ENCODE measurements around the gene CHAF1A.

Gene CHAF1A

DNA sequence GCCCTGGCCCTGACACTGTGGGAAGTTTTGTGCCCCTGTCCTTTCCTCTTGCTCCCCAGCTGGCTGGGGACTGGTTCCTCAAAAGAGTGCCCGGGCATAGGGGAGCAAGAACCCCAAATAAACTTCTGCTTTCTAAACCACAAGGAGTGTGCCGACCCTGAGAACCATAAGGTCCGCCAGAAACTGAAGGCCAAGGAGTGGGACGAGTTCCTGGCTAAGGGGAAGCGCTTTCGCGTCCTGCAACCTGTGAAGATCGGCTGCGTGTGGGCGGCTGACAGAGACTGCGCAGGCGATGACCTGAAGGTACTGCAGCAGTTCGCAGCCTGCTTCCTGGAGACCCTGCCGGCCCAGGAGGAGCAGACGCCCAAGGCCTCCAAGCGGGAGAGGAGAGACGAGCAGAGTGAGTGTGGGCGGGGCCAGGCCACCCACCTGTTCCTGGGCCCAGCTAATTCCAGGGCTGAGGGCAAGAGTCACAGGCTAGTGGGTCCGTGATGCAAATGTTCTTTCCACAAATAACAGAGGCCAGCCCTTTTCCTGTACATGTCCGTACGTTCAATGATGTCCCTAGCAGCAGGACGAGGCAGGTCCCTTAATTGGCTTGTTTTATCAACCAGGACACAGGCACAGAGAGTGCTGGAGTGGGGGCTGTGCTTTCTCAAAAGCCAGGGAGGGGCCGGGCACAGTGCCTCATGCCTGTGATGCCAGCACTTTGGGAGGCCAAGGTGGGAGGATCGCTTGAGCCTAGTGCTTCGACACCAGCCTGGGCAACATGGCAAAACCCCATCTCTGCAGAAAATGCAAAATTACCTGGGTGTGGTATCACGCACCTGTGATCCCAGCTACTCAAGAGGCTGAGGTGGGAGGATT lies 29.6 kb downstream of the CHAF1A start:
- H3K36me3 ChIP-seq (ENCODE audit: control insufficient read depth, insufficient read depth, low read length): peaks cover 87% of the 10 kb centered on the region

DNA sequence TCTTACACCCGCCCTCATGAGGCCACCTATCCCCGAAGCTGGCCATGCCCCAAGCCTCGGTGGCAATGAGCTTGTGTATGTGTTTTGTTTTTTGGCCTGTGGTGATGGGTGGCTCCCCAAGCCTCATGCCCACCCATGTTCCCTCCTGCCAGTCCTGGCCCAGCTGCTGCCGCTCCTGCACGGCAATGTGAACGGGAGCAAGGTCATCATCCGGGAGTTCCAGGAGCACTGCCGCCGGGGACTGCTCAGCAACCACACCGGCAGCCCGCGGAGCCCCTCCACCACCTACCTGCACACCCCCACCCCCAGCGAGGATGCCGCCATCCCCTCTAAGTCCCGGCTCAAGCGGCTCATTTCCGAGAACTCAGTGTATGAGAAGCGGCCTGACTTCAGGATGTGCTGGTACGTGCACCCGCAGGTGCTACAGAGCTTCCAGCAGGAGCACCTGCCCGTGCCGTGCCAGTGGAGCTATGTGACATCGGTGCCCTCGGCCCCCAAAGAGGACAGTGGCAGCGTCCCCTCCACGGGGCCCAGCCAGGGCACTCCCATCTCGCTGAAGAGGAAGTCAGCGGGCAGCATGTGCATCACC lies 30.6 kb downstream of the CHAF1A start:
- Histone ChIP-seq H3K36me3 (ENCODE audit: control insufficient read depth, insufficient read depth, low read length) (peaks cover 94% of the 10 kb centered on the region), H3K4me1 (ENCODE audit: control insufficient read depth, insufficient read depth, low read length) (no peaks in the 10 kb centered on the region), H3K4me3 (ENCODE audit: low read depth, low read length) (no peak overlapping the region), H3K9me3 (ENCODE audit: control insufficient read depth, insufficient read depth, low read length) (no peaks in the 10 kb centered on the region), H3K9ac (ENCODE audit: low read depth, low read length) (no peak overlapping the region), H3K27me3 (ENCODE audit: control insufficient read depth, insufficient read depth, low read length) (no peaks in the 10 kb centered on the region), H3K27ac (ENCODE audit: low read depth, low read length) (no peak overlapping the region)

More for the DNA sequence above, 29.6 kb downstream of the CHAF1A start:
- H3K27me3 ChIP-seq (ENCODE audit: control insufficient read depth, insufficient read depth, low read length): no peaks in the 10 kb centered on the region
- no peaks in the 10 kb centered on the region for H3K4me1 ChIP-seq (ENCODE audit: control insufficient read depth, insufficient read depth, low read length)
- no peak overlapping the region for H3K4me3 ChIP-seq (ENCODE audit: low read depth, low read length)
- H3K27ac ChIP-seq (ENCODE audit: low read depth, low read length): no peak overlapping the region
- H3K9me3 ChIP-seq (ENCODE audit: control insufficient read depth, insufficient read depth, low read length): no peaks in the 10 kb centered on the region
- no peak overlapping the region for H3K9ac ChIP-seq (ENCODE audit: low read depth, low read length)

DNA sequence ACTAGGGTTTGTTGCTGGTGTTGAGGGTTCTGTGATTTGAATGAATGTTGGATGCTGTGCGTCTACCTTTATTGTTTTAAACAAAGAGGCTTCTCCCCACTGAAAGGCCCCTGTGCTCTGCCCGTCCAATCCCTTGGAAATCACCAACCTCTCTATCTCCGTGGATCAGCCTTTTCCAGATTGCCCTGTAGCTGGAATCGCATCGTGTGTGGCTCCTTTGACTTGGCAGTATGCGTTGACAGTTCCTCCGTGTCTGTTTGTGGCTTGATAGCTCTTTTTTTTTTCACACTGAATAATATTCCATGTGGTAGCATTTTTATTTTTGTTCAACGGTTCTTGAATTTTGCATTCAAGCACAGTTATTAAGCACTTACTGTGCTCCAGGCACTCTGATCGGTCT lies 32.0 kb downstream of the CHAF1A start:
- Histone ChIP-seq H3K27me3 (ENCODE audit: control insufficient read depth, insufficient read depth, low read length) (no peaks in the 10 kb centered on the region), H3K27ac (ENCODE audit: low read depth, low read length) (no peak overlapping the region), H3K4me3 (ENCODE audit: low read depth, low read length) (no peak overlapping the region), H3K9ac (ENCODE audit: low read depth, low read length) (no peak overlapping the region), H3K4me1 (ENCODE audit: control insufficient read depth, insufficient read depth, low read length) (no peaks in the 10 kb centered on the region), H3K36me3 (ENCODE audit: control insufficient read depth, insufficient read depth, low read length) (peaks cover 92% of the 10 kb centered on the region), H3K9me3 (ENCODE audit: control insufficient read depth, insufficient read depth, low read length) (no peaks in the 10 kb centered on the region)

DNA sequence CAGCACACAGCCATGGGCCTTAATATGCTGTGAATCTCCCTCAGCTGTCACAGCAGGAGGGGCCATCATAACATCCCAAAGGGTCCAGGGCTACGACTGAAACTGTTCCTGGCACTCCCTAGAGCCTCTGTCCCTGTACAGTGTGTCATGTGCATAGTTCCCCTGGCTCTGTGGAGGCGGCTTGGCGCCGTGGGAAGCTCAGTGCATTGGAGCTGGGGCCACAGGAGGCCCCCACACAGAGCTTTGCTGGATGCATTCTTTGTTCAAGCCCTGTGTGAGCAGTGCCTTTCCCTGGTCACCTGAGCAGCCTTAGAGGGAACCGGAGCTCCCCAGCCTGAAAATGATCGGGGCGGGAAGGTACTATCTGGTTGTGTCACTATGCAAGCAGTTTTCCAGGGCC lies 33.8 kb downstream of the CHAF1A start:
- Histone ChIP-seq H3K27ac (ENCODE audit: low read depth, low read length) (no peak overlapping the region), H3K4me3 (ENCODE audit: low read depth, low read length) (no peak overlapping the region), H3K27me3 (ENCODE audit: control insufficient read depth, insufficient read depth, low read length) (no peaks in the 10 kb centered on the region), H3K9ac (ENCODE audit: low read depth, low read length) (no peak overlapping the region), H3K9me3 (ENCODE audit: control insufficient read depth, insufficient read depth, low read length) (no peaks in the 10 kb centered on the region), H3K36me3 (ENCODE audit: control insufficient read depth, insufficient read depth, low read length) (peaks cover 89% of the 10 kb centered on the region), H3K4me1 (ENCODE audit: control insufficient read depth, insufficient read depth, low read length) (no peaks in the 10 kb centered on the region)

DNA sequence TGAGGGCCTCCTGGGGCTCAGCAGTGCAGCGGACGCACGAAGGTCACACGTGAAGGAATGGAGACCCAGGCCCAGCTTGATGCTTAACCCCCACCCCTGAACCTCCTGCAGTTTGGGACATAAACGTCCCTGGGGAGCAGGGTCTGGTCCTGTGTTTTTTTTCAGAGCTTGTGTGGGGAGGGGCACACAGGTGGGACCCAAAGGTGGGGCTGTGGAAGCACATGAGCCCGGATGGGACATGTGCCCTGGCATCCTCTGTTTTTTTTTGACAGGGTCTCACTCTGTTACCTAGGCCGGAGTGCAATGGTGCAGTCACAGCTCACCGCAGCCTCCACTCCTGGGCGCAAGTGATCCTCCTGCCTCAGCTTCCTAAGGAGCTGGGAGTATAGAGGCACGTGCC lies 34.7 kb downstream of the CHAF1A start:
- Histone ChIP-seq H3K27ac (ENCODE audit: low read depth, low read length) (no peak overlapping the region), H3K9ac (ENCODE audit: low read depth, low read length) (no peak overlapping the region), H3K36me3 (ENCODE audit: control insufficient read depth, insufficient read depth, low read length) (peaks cover 86% of the 10 kb centered on the region), H3K4me1 (ENCODE audit: control insufficient read depth, insufficient read depth, low read length) (no peaks in the 10 kb centered on the region), H3K4me3 (ENCODE audit: low read depth, low read length) (no peak overlapping the region), H3K27me3 (ENCODE audit: control insufficient read depth, insufficient read depth, low read length) (no peaks in the 10 kb centered on the region), H3K9me3 (ENCODE audit: control insufficient read depth, insufficient read depth, low read length) (no peaks in the 10 kb centered on the region)

DNA sequence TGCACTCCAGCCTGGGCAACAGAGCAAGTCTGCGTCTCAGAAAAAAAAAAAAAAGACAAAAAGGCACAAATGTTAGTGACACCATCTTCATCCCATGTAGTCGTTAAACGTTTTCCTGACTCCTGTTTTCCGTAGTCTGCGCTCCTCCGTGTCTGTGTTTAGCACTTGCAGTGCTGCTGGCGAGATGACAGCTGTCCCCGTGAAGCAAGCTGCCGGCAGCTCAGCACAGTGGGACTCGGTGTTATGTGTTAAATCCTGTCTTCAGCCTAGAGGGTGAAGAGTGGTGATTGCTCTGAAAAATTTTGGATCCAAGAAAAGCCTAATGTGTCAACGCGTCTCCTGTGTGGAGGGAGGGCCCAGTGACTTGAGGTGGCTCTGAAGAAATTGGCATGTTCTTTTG lies 36.8 kb downstream of the CHAF1A start:
- Histone ChIP-seq H3K36me3 (ENCODE audit: control insufficient read depth, insufficient read depth, low read length) (peaks cover 81% of the 10 kb centered on the region), H3K27me3 (ENCODE audit: control insufficient read depth, insufficient read depth, low read length) (no peaks in the 10 kb centered on the region), H3K4me3 (ENCODE audit: low read depth, low read length) (no peak overlapping the region), H3K9ac (ENCODE audit: low read depth, low read length) (no peak overlapping the region), H3K27ac (ENCODE audit: low read depth, low read length) (no peak overlapping the region), H3K4me1 (ENCODE audit: control insufficient read depth, insufficient read depth, low read length) (no peaks in the 10 kb centered on the region), H3K9me3 (ENCODE audit: control insufficient read depth, insufficient read depth, low read length) (no peaks in the 10 kb centered on the region)

DNA sequence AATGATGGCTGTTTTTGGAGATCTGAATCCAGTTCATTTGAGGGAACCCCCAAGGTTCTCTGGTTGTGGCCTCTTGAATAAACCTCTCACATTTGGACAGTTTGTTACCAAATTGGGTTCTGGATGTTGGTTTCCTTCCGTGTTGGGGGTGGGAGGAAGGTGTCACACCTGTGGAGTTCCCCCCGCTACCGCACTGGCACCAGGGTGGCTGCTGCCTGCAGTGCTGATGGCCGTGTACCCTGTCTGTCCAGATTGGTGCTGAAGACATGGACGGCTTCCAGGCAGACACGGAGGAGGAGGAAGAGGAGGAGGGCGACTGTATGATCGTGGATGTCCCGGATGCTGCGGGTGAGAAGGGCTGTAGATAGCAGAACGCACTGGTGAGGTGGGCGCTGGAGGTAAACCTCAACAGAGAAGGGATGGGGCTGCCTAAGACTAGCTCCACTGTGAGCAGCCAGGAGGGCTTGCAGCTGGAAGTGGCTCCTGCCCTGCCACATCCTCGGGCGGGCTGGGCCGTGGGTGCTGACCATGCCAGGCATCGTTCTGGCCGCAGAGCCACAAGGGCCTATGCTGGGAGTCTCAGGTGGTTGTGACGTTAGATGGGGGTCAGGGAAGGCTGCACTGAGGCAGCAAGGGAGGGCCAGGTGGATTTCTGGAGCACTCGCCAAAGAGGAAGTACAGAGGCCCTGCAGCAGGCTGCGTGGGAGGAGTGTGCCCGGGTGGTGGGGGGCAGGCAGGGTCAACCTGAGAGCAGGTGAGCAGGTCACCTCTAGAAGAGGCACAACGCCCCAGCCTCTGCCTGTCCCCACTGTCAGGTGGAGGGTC lies 39.8 kb downstream of the CHAF1A start:
- Histone ChIP-seq H3K36me3 (ENCODE audit: control insufficient read depth, insufficient read depth, low read length) (peaks cover 80% of the 10 kb centered on the region), H3K27ac (ENCODE audit: low read depth, low read length) (peak overlapping the region; percentile 35)

DNA sequence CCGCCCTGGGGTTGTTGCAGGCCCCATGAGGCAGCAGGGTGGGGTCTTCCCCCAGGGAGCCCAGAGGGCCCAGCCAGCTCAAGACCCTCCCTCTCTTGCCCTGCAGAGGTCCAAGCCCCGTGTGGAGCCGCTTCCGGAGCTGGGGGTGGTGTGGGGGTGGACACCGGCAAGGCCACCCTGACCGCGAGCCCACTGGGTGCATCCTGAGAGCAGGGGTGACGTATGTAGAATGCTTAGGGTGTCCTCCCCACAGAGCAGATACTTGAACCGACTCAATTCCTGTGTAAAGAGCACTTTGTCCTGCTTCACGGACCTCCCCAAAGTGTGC lies 40.3 kb downstream of the CHAF1A start:
- Histone ChIP-seq H3K27ac (ENCODE audit: low read depth, low read length) (no peak overlapping the region), H3K36me3 (ENCODE audit: control insufficient read depth, insufficient read depth, low read length) (peaks cover 81% of the 10 kb centered on the region), H3K9ac (ENCODE audit: low read depth, low read length) (no peak overlapping the region), H3K27me3 (ENCODE audit: control insufficient read depth, insufficient read depth, low read length) (no peaks in the 10 kb centered on the region), H3K9me3 (ENCODE audit: control insufficient read depth, insufficient read depth, low read length) (no peaks in the 10 kb centered on the region), H3K4me1 (ENCODE audit: control insufficient read depth, insufficient read depth, low read length) (no peaks in the 10 kb centered on the region), H3K4me3 (ENCODE audit: low read depth, low read length) (no peak overlapping the region)

More for the DNA sequence above, 39.8 kb downstream of the CHAF1A start:
- no peaks in the 10 kb centered on the region for H3K9me3 ChIP-seq (ENCODE audit: control insufficient read depth, insufficient read depth, low read length)
- no peaks in the 10 kb centered on the region for H3K4me1 ChIP-seq (ENCODE audit: control insufficient read depth, insufficient read depth, low read length)
- no peak overlapping the region for H3K4me3 ChIP-seq (ENCODE audit: low read depth, low read length)
- no peak overlapping the region for H3K9ac ChIP-seq (ENCODE audit: low read depth, low read length)
- H3K27me3 ChIP-seq (ENCODE audit: control insufficient read depth, insufficient read depth, low read length): no peaks in the 10 kb centered on the region

DNA sequence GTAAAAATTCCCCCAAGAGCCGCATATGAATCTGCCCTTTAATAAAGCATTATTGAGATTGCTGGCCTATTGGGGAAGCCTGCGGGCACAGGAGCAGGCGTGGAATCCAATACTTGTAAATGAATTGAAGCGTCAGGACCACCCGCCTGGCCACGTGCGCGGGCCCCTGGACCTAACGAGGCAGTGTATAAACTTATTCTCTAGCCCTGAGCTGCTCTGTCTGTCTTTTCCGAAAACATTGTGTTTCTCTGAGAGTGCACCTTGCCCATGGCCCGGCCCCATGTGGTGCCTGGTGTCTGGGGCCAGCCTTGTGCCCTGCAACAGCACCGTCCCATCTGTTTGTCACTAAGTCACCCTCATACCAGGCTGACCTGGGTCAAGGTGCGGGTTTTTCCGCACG lies 40.7 kb downstream of the CHAF1A start:
- no peak overlapping the region for H3K4me3 ChIP-seq (ENCODE audit: low read depth, low read length)
- H3K36me3 ChIP-seq (ENCODE audit: control insufficient read depth, insufficient read depth, low read length): peaks cover 81% of the 10 kb centered on the region
- no peaks in the 10 kb centered on the region for H3K27me3 ChIP-seq (ENCODE audit: control insufficient read depth, insufficient read depth, low read length)
- H3K4me1 ChIP-seq (ENCODE audit: control insufficient read depth, insufficient read depth, low read length): no peaks in the 10 kb centered on the region
- H3K9ac ChIP-seq (ENCODE audit: low read depth, low read length): no peak overlapping the region
- H3K27ac ChIP-seq (ENCODE audit: low read depth, low read length): no peak overlapping the region
- H3K9me3 ChIP-seq (ENCODE audit: control insufficient read depth, insufficient read depth, low read length): no peaks in the 10 kb centered on the region

DNA sequence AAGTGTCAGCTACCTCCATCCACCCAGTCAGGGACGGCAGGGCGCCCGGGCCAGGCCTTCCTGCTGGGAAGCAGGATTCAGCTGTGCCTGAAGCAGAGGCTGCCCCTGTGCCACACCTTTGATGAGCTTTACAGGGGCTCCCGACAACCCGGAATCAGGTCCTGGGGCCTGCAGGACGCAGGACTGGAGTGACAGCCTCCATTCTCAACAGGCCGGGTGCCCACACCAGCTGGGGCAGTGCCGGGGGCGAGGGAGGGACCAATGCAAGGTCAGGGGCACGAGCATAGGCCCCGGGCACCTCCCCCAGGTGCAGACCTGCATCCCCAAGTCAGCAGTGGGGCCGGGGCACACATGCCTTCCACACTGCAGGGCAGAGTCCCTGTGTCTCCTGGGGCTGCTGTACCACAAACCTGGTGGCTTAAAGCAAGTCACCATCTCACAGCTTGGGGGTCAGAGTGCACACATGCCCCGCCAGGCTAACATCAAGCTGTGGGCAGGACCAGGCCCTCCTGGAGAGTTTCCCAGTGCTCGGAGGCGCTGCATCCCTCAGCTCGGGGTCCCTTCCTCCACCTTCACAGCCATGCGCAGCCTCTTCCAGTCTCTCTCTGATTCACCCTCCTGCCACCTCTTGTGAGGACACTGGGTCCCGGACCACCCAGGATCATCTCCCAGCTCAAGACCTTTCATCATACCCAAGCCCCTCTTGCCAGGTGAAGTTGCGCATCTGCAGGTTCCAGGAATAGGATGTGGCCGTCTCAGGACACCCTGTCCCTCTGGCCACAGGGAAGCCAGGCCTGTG lies 41.7 kb downstream of the CHAF1A start:
- peaks cover 81% of the 10 kb centered on the region for H3K36me3 ChIP-seq (ENCODE audit: control insufficient read depth, insufficient read depth, low read length)
- H3K27ac ChIP-seq (ENCODE audit: low read depth, low read length): peak overlapping the region; percentile 18

More for the DNA sequence above, 41.7 kb downstream of the CHAF1A start:
- Histone ChIP-seq H3K4me1 (ENCODE audit: control insufficient read depth, insufficient read depth, low read length) (no peaks in the 10 kb centered on the region), H3K4me3 (ENCODE audit: low read depth, low read length) (no peak overlapping the region), H3K9me3 (ENCODE audit: control insufficient read depth, insufficient read depth, low read length) (no peaks in the 10 kb centered on the region), H3K9ac (ENCODE audit: low read depth, low read length) (no peak overlapping the region), H3K27me3 (ENCODE audit: control insufficient read depth, insufficient read depth, low read length) (no peaks in the 10 kb centered on the region)
